AG04450 (cell line): ENCODE results near the gene PLA2G4A. TPM values are rescaled to one million over a fixed set of nuclear protein-coding genes. Genes with fewer than 3 reads are reported as not detected.
A peak's percentile ranks its signal among the peaks of the same experiment; 100 is the strongest.

Experiments used
- CTCF ChIA-PET: fragments of 300-600, 350-600 bp; formaldehyde crosslinking; extraction: SDS; loops from one replicate; lab custom pipeline; 2022; ENCODE audit warnings: antibody characterized with exemption, inconsistent platforms; lab: Charles Lee
- POLR2A ChIA-PET: fragments of 350-600 bp; formaldehyde crosslinking; extraction: SDS; loops from one replicate; lab custom pipeline; 2021; ENCODE audit warnings: antibody characterized with exemption, inconsistent platforms; lab: Yijun Ruan, JAX
- DNase-seq: peaks from one replicate; pipeline ENCODE4 v3.0.0-alpha.2; 2011; ENCODE audit warnings: low read depth, low spot score
- H3K27ac ChIP-seq: one replicate; pipeline ENCODE4 v1.5.1; 2012; ENCODE audit warnings: low read depth, low read length, control low read depth
- H3K27me3 ChIP-seq: one replicate; pipeline ENCODE4 v1.6.0; 2012; ENCODE audit warnings: low read length; ENCODE audit not compliant: control insufficient read depth, insufficient read depth
- H3K4me3 ChIP-seq: 2 replicates; pipeline ENCODE4 v1.5.1; 2011; ENCODE audit warnings: mild to moderate bottlenecking, low read depth, low read length, control low read depth
- H3K9me3 ChIP-seq: 2 replicates; pipeline ENCODE4 v1.5.1; 2012; ENCODE audit warnings: low read length; ENCODE audit not compliant: control insufficient read depth, insufficient read depth
- CTCF ChIP-seq: IDR thresholded peaks from 2 replicates; pipeline ENCODE4 v1.5.1; 2011; ENCODE audit warnings: low read depth, low read length, control low read depth, inconsistent platforms
- polyA plus RNA-seq: library from polyadenylated mRNA; depleted of rRNA; stranded (reverse); fragments of >200 nt; gene quantifications from 2 replicates; pipeline ENCODE4 v1.2.3, GENCODE V29; 2011

Gene PLA2G4A
- polyA plus RNA-seq, 1 experiment, result 5.5 TPM

GRCh38 chr1:186930238-186930637 is 101.5 kb downstream of the PLA2G4A start:
- Histone ChIP-seq H3K27me3 (no peaks in the 10 kb centered on the region), H3K27ac (no peak overlapping the region), H3K4me3 (no peak overlapping the region), H3K9me3 (no peaks in the 10 kb centered on the region)
- POLR2A ChIA-PET, result no interaction called here
- CTCF ChIA-PET, result interaction anchor here (1.4 kb wide), 1 partner anchor 13 kb away, joined by 5 read pairs; no protein-coding TSS in a partner anchor
- TF ChIP-seq CTCF, result no peak
- peak; percentile 16 for DNase-seq

GRCh38 chr1:186937016-186937670 is 108.4 kb downstream of the PLA2G4A start:
- H3K27ac ChIP-seq, result no peak overlapping the region
- no peaks in the 10 kb centered on the region for H3K27me3 ChIP-seq
- POLR2A ChIA-PET, result no interaction called here
- no peak for DNase-seq
- TF ChIP-seq CTCF, result no peak
- H3K4me3 ChIP-seq, result no peak overlapping the region
- no peaks in the 10 kb centered on the region for H3K9me3 ChIP-seq
- CTCF ChIA-PET, result no interaction called here

GRCh38 chr1:186943891-186944686 is 115.3 kb downstream of the PLA2G4A start:
- no peak overlapping the region for H3K27ac ChIP-seq
- H3K27me3 ChIP-seq, result no peaks in the 10 kb centered on the region
- H3K4me3 ChIP-seq, result no peak overlapping the region
- POLR2A ChIA-PET, result no interaction called here
- no peak for TF ChIP-seq CTCF
- no peak for DNase-seq
- CTCF ChIA-PET, result interaction anchor here (1.0 kb wide), 1 partner anchor 221 kb away, joined by 6 read pairs; no protein-coding TSS in a partner anchor
- no peaks in the 10 kb centered on the region for H3K9me3 ChIP-seq

GRCh38 chr1:186945146-186945545 is 116.4 kb downstream of the PLA2G4A start:
- ChIA-PET CTCF (no interaction called here), POLR2A (no interaction called here)
- no peak for TF ChIP-seq CTCF

GRCh38 chr1:186948535-186948934 is 119.8 kb downstream of the PLA2G4A start:
- ChIA-PET CTCF (no interaction called here), POLR2A (no interaction called here)
- no peak for TF ChIP-seq CTCF
- H3K9me3 ChIP-seq, result no peaks in the 10 kb centered on the region
- no peak overlapping the region for H3K4me3 ChIP-seq
- H3K27ac ChIP-seq, result no peak overlapping the region
- H3K27me3 ChIP-seq, result no peaks in the 10 kb centered on the region
- no peak for DNase-seq

More at GRCh38 chr1:186945146-186945545, 116.4 kb downstream of the PLA2G4A start:
- no peak for DNase-seq
- Histone ChIP-seq H3K27me3 (no peaks in the 10 kb centered on the region), H3K4me3 (no peak overlapping the region), H3K9me3 (no peaks in the 10 kb centered on the region), H3K27ac (no peak overlapping the region)
